ENCODE measurements around the gene TLX1.

GRCh38 chr10:101116754-101117153 is 14.3 kb upstream of the TLX1 start:
- TF ChIP-seq POLR2A (IDR thresholded peaks at IDR 0.05; ENCODE audit: low read depth, low read length) (no peak), TAF1 (IDR thresholded peaks at IDR 0.05; ENCODE audit: borderline replicate concordance, low read depth, low read length) (no peak), POLR2AphosphoS5 (IDR thresholded peaks at IDR 0.05; ENCODE audit: low read depth, low read length) (no peak)
